HG03378 (cell line): ENCODE data around the gene NBPF11.
"Not testable (repeated sequence)": the region's sequence is repeated elsewhere in the genome, so short reads cannot be mapped to it uniquely, and the experiment has no call there.

Experiments
- ATAC-seq: cut with Tn5 transposase; IDR thresholded peaks from one replicate; pipeline ENCODE4 v1.9.1; 2021; ENCODE audit warnings: mild to moderate bottlenecking, moderate library complexity; ENCODE audit not compliant: unreplicated experiment

Gene NBPF11, protein sequence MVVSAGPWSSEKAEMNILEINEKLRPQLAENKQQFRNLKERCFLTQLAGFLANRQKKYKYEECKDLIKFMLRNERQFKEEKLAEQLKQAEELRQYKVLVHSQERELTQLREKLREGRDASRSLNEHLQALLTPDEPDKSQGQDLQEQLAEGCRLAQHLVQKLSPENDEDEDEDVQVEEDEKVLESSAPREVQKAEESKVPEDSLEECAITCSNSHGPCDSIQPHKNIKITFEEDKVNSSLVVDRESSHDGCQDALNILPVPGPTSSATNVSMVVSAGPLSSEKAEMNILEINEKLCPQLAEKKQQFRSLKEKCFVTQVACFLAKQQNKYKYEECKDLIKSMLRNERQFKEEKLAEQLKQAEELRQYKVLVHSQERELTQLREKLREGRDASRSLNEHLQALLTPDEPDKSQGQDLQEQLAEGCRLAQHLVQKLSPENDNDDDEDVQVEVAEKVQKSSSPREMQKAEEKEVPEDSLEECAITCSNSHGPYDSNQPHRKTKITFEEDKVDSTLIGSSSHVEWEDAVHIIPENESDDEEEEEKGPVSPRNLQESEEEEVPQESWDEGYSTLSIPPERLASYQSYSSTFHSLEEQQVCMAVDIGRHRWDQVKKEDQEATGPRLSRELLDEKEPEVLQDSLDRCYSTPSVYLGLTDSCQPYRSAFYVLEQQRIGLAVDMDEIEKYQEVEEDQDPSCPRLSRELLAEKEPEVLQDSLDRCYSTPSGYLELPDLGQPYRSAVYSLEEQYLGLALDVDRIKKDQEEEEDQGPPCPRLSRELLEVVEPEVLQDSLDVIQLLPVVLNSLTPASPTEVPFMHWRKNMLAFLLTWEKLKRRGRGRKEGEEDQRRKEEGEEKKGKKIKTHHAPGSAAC

GRCh38 chr1:148151911-148152656 lies at the start of gene NBPF11:
TSS of gene NBPF11 (minus strand) at chr1:148152281. CDS start at chr1:148127003, 25,278 bp downstream.
- peak; percentile 68 for ATAC-seq

- ATAC-seq, result not testable (repeated sequence)
Measured at GRCh38 chr1:148197396-148197795, 45.3 kb upstream of the NBPF11 start.

DNA sequence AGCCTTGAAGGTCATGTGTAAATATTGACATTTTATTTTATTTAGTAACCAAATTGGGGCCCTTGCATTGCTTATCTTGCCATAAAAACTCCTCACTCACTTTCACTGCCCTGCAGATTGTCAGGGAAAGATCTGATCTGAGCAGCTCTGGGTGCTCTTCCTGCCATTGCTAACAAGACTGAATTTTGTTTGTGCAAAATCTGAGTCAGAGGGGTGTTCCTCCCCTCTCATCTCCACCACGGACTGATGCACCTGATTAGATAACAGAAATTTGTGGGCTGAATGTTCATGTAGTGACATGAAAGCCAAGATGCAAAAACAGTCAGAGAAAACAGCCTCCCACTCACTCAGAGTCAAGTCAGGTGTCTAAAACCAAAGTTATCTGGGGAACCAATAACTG lies 44.9 kb upstream of the NBPF11 start:
- ATAC-seq, result not testable (repeated sequence)

GRCh38 chr1:148195115-148195514 lies 43.0 kb upstream of the NBPF11 start:
- not testable (repeated sequence) for ATAC-seq

DNA sequence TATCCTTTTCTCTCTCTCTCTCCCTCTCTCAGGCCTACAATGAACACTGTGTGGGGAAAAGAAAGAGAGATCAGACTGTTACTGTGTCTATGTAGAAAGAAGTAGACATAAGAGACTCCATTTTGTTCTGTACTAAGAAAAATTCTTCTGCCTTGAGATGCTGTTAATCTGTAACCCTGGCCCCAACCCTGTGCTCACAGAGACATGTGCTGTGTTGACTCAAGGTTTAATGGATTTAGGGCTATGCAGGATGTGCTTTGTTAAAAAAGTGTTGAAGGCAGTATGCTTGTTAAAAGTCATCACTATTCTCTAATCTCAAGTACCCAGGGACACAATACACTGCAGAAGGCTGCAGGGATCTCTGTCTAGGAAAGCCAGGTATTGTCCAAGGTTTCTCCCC lies 36.7 kb upstream of the NBPF11 start:
- not testable (repeated sequence) for ATAC-seq

DNA sequence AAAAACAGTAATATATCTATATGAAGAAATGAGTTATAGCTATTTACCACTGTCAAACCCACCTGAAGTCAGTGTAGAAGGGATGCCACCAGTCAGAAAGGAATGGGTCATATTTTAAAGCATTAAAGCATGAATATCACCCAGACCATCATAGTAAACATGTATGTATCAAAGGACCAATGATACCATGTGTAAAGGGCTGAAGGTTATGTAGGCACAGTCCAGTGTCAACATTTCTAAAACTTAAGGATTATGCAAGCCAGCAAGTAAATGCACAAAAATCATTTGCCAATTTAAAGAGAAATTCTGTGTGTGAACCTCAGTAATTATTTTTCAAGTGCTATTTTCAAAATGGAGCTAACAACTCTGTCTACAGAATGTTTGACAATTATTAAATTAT lies 26.6 kb upstream of the NBPF11 start:
- ATAC-seq, result not testable (repeated sequence)

- not testable (repeated sequence) for ATAC-seq
Measured at GRCh38 chr1:148175414-148175813, 23.3 kb upstream of the NBPF11 start.

DNA sequence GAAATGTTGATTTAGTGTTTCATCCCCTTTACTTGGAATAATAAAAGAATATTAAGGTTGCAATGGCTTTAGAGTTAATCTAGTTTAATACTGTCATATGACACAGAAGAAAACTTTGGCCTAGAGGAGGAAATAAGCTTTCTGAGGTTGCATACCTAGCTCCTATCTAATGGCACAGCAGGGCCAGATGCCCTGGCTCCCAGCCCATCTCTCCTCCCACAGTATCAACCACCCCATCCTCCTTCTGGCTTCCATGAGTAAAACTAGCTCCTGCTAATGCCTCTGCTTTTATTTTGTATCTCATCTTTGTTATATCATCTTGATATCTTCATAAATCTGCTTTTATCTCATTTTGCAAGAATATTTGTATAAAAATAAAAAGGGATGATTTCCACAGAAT lies 19.9 kb upstream of the NBPF11 start:
- ATAC-seq, result not testable (repeated sequence)

- no peak for ATAC-seq
Measured at GRCh38 chr1:148166558-148167492, 14.7 kb upstream of the NBPF11 start.

DNA sequence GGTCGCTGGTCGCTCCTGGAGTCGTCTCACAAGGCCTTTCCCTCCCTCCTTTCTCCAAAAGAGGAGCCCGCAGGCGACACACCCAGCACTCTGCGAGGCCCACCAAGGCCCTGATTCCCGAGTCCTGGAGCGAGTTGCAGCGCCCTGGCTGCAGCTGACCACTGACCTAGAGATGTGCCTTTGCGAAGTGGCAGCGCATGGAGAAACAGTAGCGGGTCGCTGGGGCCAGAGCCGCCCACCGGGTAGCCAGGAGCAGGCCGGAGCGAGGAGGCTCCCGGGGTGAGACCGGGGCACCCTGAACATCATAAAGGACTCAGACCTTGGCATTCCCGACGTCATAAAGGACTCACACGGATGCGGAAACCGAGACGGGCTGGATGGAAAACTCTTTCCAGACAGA lies 10.3 kb upstream of the NBPF11 start:
- ATAC-seq, result no peak

GRCh38 chr1:148161053-148161901 lies 9.2 kb upstream of the NBPF11 start:
- ATAC-seq, result no peak

GRCh38 chr1:148160343-148161052 lies 8.4 kb upstream of the NBPF11 start:
- ATAC-seq, result no peak

DNA sequence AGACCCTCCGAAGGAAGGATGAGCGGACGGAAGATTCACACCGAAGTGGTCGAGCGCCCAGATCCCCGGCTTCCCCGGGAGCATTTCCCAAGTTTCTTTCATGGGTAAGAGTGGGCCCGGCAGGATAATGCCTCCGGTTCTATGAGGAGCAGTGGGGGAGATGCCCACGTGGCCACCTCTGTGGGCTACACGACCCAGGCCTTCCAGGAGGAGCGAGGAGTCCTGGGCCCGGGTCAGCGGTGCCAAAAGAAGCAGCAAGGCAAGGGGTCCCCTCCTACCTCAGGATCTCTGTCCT lies 7.9 kb upstream of the NBPF11 start:
- no peak for ATAC-seq

GRCh38 chr1:148158341-148159003 lies 6.4 kb upstream of the NBPF11 start:
- ATAC-seq, result no peak

DNA sequence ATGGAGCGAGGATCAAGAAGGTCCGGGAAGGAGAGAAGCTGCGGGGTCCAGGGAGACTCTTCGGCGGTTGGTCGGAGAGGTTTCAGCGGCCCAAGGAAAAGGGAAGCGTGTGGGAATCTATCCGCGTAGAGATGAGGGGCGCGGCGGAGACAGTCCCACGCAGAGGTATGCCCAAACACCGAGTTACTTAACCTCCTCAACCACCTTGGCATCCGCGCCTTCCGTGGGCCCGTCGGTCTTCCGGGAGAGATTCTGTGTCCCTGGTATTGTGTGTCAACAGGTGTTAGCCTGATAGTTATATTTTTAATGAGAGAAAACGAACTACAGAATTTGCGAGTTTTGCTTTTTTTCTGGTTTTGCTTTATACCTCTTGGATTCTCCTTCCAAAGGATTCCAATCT lies 5.7 kb upstream of the NBPF11 start:
- not testable (repeated sequence) for ATAC-seq

GRCh38 chr1:148155494-148156275 lies 3.6 kb upstream of the NBPF11 start:
- ATAC-seq, result peak; percentile 52

DNA sequence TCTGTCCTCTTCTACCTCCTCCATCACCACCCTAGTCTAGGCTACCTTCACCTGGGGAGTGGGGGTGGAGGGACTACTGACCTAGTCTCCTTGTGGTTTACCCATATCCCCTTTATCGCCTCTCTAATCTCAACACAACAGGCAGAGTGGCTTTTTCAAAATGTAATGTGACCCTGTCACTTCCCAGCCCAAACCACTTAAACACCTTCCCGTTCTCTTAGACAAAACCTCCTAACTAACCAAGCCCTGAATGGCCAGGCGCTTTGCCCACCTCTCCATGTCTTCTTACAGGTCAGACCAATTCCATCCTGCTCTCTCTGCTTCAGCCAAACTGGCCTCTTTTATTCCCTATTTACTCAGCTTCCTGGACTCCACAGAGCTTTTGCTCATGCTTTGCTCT lies 714 bp upstream of the NBPF11 start:
- ATAC-seq, result not testable (repeated sequence)
